Epidermal melanocyte (primary cell): ENCODE data around the gene L1CAM.

Source experiments
- DNase-seq: peaks from one replicate; pipeline ENCODE4 v3.0.0; 2011; ENCODE audit warnings: low spot score; ENCODE audit not compliant: insufficient read length

Gene L1CAM

GRCh38 chrX:153865685-153866084, 20.3 kb downstream of the L1CAM start:
- no peak for DNase-seq

- no peak for DNase-seq
These were observed 20.7 kb downstream of the L1CAM start for GRCh38 chrX:153865321-153865580.

- no peak for DNase-seq
These were observed 21.2 kb downstream of the L1CAM start for GRCh38 chrX:153864561-153865320.

- DNase-seq, result no peak
These were observed 21.9 kb downstream of the L1CAM start for GRCh38 chrX:153864101-153864500.

- DNase-seq, result no peak
These were observed 22.6 kb downstream of the L1CAM start for GRCh38 chrX:153863251-153863991.

GRCh38 chrX:153862369-153863250, 23.4 kb downstream of the L1CAM start:
- no peak for DNase-seq

GRCh38 chrX:153861733-153862310, 24.2 kb downstream of the L1CAM start:
- no peak for DNase-seq

- no peak for DNase-seq
These were observed 24.8 kb downstream of the L1CAM start for GRCh38 chrX:153861151-153861550.

- no peak for DNase-seq
These were observed 28.5 kb downstream of the L1CAM start for GRCh38 chrX:153857348-153857903.

GRCh38 chrX:153854702-153855101, 31.3 kb downstream of the L1CAM start:
- DNase-seq, result no peak

GRCh38 chrX:153853902-153854267, 32.1 kb downstream of the L1CAM start:
- no peak for DNase-seq

GRCh38 chrX:153853180-153853901, 32.6 kb downstream of the L1CAM start:
- no peak for DNase-seq

GRCh38 chrX:153851981-153852380, 34.0 kb downstream of the L1CAM start:
- DNase-seq, result no peak

GRCh38 chrX:153848325-153848724, 37.6 kb downstream of the L1CAM start:
- no peak for DNase-seq

GRCh38 chrX:153845842-153846241, 40.1 kb downstream of the L1CAM start:
- DNase-seq, result no peak

- DNase-seq, result no peak
These were observed 40.8 kb downstream of the L1CAM start for GRCh38 chrX:153845195-153845594.

- no peak for DNase-seq
These were observed 41.4 kb downstream of the L1CAM start for GRCh38 chrX:153844509-153845082.

GRCh38 chrX:153836921-153837320, 49.1 kb downstream of the L1CAM start:
- DNase-seq, result no peak

GRCh38 chrX:153832728-153833127, 53.2 kb downstream of the L1CAM start:
- DNase-seq, result no peak

- DNase-seq, result no peak
These were observed 54.4 kb downstream of the L1CAM start for GRCh38 chrX:153831429-153832150.
